ENCODE results near the gene RIT2.

GRCh38 chr18:43108882-43109281, 6.6 kb downstream of the RIT2 start:
- TF ChIP-seq, protein P1, sequence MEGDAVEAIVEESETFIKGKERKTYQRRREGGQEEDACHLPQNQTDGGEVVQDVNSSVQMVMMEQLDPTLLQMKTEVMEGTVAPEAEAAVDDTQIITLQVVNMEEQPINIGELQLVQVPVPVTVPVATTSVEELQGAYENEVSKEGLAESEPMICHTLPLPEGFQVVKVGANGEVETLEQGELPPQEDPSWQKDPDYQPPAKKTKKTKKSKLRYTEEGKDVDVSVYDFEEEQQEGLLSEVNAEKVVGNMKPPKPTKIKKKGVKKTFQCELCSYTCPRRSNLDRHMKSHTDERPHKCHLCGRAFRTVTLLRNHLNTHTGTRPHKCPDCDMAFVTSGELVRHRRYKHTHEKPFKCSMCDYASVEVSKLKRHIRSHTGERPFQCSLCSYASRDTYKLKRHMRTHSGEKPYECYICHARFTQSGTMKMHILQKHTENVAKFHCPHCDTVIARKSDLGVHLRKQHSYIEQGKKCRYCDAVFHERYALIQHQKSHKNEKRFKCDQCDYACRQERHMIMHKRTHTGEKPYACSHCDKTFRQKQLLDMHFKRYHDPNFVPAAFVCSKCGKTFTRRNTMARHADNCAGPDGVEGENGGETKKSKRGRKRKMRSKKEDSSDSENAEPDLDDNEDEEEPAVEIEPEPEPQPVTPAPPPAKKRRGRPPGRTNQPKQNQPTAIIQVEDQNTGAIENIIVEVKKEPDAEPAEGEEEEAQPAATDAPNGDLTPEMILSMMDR (IDR thresholded peaks at IDR 0.05), result no peak
- TF ChIP-seq, protein P2, sequence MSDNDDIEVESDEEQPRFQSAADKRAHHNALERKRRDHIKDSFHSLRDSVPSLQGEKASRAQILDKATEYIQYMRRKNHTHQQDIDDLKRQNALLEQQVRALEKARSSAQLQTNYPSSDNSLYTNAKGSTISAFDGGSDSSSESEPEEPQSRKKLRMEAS (CRISPR knock-in tag; IDR thresholded peaks at IDR 0.05), result no peak
- TF ChIP-seq, protein P3, sequence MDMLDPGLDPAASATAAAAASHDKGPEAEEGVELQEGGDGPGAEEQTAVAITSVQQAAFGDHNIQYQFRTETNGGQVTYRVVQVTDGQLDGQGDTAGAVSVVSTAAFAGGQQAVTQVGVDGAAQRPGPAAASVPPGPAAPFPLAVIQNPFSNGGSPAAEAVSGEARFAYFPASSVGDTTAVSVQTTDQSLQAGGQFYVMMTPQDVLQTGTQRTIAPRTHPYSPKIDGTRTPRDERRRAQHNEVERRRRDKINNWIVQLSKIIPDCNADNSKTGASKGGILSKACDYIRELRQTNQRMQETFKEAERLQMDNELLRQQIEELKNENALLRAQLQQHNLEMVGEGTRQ (CRISPR knock-in tag; IDR thresholded peaks at IDR 0.05), result no peak
- TF ChIP-seq ZNF317 (CRISPR knock-in tag; IDR thresholded peaks at IDR 0.05; ENCODE audit: borderline replicate concordance, low read depth) (no peak), ZNF423 (CRISPR knock-in tag; IDR thresholded peaks at IDR 0.05) (no peak), RELA (CRISPR knock-in tag; IDR thresholded peaks at IDR 0.05; ENCODE audit: borderline replicate concordance) (no peak), ZNF263 (CRISPR knock-in tag; IDR thresholded peaks at IDR 0.05; ENCODE audit: low read depth) (no peak), ATF6 (CRISPR knock-in tag; IDR thresholded peaks at IDR 0.05) (no peak), ZNF232 (CRISPR knock-in tag; IDR thresholded peaks at IDR 0.05) (no peak), NR1H2 (CRISPR knock-in tag; IDR thresholded peaks at IDR 0.05) (no peak)
- TF ChIP-seq, protein P4, sequence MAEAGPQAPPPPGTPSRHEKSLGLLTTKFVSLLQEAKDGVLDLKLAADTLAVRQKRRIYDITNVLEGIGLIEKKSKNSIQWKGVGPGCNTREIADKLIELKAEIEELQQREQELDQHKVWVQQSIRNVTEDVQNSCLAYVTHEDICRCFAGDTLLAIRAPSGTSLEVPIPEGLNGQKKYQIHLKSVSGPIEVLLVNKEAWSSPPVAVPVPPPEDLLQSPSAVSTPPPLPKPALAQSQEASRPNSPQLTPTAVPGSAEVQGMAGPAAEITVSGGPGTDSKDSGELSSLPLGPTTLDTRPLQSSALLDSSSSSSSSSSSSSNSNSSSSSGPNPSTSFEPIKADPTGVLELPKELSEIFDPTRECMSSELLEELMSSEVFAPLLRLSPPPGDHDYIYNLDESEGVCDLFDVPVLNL (CRISPR knock-in tag; IDR thresholded peaks at IDR 0.05; ENCODE audit: borderline replicate concordance, low read depth), result no peak
- TF ChIP-seq, protein P5, sequence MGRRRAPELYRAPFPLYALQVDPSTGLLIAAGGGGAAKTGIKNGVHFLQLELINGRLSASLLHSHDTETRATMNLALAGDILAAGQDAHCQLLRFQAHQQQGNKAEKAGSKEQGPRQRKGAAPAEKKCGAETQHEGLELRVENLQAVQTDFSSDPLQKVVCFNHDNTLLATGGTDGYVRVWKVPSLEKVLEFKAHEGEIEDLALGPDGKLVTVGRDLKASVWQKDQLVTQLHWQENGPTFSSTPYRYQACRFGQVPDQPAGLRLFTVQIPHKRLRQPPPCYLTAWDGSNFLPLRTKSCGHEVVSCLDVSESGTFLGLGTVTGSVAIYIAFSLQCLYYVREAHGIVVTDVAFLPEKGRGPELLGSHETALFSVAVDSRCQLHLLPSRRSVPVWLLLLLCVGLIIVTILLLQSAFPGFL (CRISPR knock-in tag; IDR thresholded peaks at IDR 0.05; ENCODE audit: borderline replicate concordance), result no peak

Data from WTC11 (cell line).